Osteocyte (in vitro differentiated cells): ENCODE data around the gene SLC18A3. TPM values are rescaled to one million over a fixed set of nuclear protein-coding genes. Genes with fewer than 3 reads are reported as not detected.

Source experiments
- DNase-seq: peaks from one replicate; pipeline ENCODE4 v3.0.0; 2021; ENCODE audit warnings: mixed read lengths; ENCODE audit not compliant: unreplicated experiment; ENCODE audit errors: extremely low spot score
- H3K27ac Mint-ChIP-seq: one replicate; pipeline ENCODE4 v1.8.0; 2021; ENCODE audit warnings: mild to moderate bottlenecking, mixed read lengths; ENCODE audit not compliant: unreplicated experiment
- H3K27me3 Mint-ChIP-seq: one replicate; pipeline ENCODE4 v1.8.0; 2021; ENCODE audit warnings: mixed read lengths; ENCODE audit not compliant: unreplicated experiment
- H3K36me3 Mint-ChIP-seq: one replicate; pipeline ENCODE4 v1.8.0; 2021; ENCODE audit warnings: mixed read lengths; ENCODE audit not compliant: unreplicated experiment
- H3K4me1 Mint-ChIP-seq: one replicate; pipeline ENCODE4 v1.8.0; 2021; ENCODE audit warnings: mixed read lengths; ENCODE audit not compliant: unreplicated experiment
- H3K4me3 Mint-ChIP-seq: one replicate; pipeline ENCODE4 v1.8.0; 2021; ENCODE audit warnings: mild to moderate bottlenecking, moderate library complexity, mixed read lengths; ENCODE audit not compliant: unreplicated experiment
- H3K9me3 Mint-ChIP-seq: one replicate; pipeline ENCODE4 v1.8.0; 2021; ENCODE audit warnings: mixed read lengths; ENCODE audit not compliant: unreplicated experiment
- CTCF ChIP-seq: fragments of 200-600 bp; sonication (generic); IDR thresholded peaks from 2 replicates; pipeline ENCODE4 v1.5.0; 2021; ENCODE audit warnings: antibody characterized with exemption, mild to moderate bottlenecking, moderate library complexity
- total RNA-seq: library from RNA; stranded (reverse); gene quantifications from 2 replicates; pipeline ENCODE4 v1.2.1, GENCODE V29; 2021

SLC18A3 gene
- total RNA-seq, 1 donor from 2014 or later, result 0.32 TPM

- Mint-ChIP-seq H3K36me3 (peaks cover 4% of the 10 kb centered on the region), H3K27me3 (peaks cover 78% of the 10 kb centered on the region), H3K27ac (no peak overlapping the region), H3K4me1 (peaks cover 18% of the 10 kb centered on the region), H3K4me3 (no peak overlapping the region), H3K9me3 (no peaks in the 10 kb centered on the region)
- peak; percentile 70 for DNase-seq
- no peak for TF ChIP-seq CTCF
Measured at GRCh38 chr10:49613165-49613881, 3.2 kb downstream of the SLC18A3 start.

- Mint-ChIP-seq H3K4me1 (peaks cover 18% of the 10 kb centered on the region), H3K27ac (no peak within 1 kb of the TSS), H3K4me3 (no peak within 1 kb of the TSS), H3K27me3 (peaks cover 78% of the 10 kb centered on the region), H3K36me3 (peaks cover 4% of the 10 kb centered on the region), H3K9me3 (no peaks in the 10 kb centered on the region)
- DNase-seq, result peak; percentile 62
- TF ChIP-seq CTCF, result no peak
Measured at GRCh38 chr10:49613882-49614241, 3.8 kb downstream of the SLC18A3 start, which contains the start of gene CHAT. Gene CHAT (plus strand): TSS chr10:49614037. CDS start chr10:49614190, 153 bp downstream.

- Mint-ChIP-seq H3K27ac (no peak overlapping the region), H3K27me3 (peaks cover 78% of the 10 kb centered on the region), H3K4me3 (no peak overlapping the region), H3K36me3 (peaks cover 4% of the 10 kb centered on the region), H3K4me1 (peaks cover 13% of the 10 kb centered on the region), H3K9me3 (no peaks in the 10 kb centered on the region)
- peak; percentile 79 for DNase-seq
- TF ChIP-seq CTCF, result no peak
Measured at GRCh38 chr10:49614242-49615198, 4.4 kb downstream of the SLC18A3 start.

GRCh38 chr10:49615213-49615612, 5.1 kb downstream of the SLC18A3 start:
- peaks cover 11% of the 10 kb centered on the region for H3K4me1 Mint-ChIP-seq
- H3K27ac Mint-ChIP-seq, result no peak overlapping the region
- peaks cover 4% of the 10 kb centered on the region for H3K36me3 Mint-ChIP-seq
- H3K27me3 Mint-ChIP-seq, result peaks cover 82% of the 10 kb centered on the region
- H3K9me3 Mint-ChIP-seq, result no peaks in the 10 kb centered on the region
- DNase-seq, result peak; percentile 77
- no peak for TF ChIP-seq CTCF
- H3K4me3 Mint-ChIP-seq, result no peak overlapping the region

GRCh38 chr10:49615721-49616120, 5.6 kb downstream of the SLC18A3 start:
- Mint-ChIP-seq H3K27ac (no peak overlapping the region), H3K4me3 (no peak overlapping the region), H3K27me3 (peaks cover 82% of the 10 kb centered on the region), H3K4me1 (peaks cover 11% of the 10 kb centered on the region), H3K9me3 (no peaks in the 10 kb centered on the region), H3K36me3 (peaks cover 4% of the 10 kb centered on the region)
- no peak for DNase-seq
- no peak for TF ChIP-seq CTCF
